Right lobe of liver (tissue), 4 donors: Measurements from ENCODE around the gene GRXCR2.

Experiments used
- CTCF ChIP-seq, 4 donors: fragments of 200-600 bp in 3 of 4; fragments of 450-650 bp in 1 of 4; IDR thresholded peaks; one replicate each; pipeline versions ENCODE4 v1.5.1 to v1.8.0; 2016 to 2022; ENCODE audit warnings: antibody characterized with exemption in 4 of 4, mild to moderate bottlenecking in 2 of 4
- POLR2A ChIP-seq: fragments of 450-650 bp; IDR thresholded peaks from one replicate; pipeline ENCODE4 v1.6.1; 2017; ENCODE audit warnings: antibody characterized with exemption, mild to moderate bottlenecking
- donor health status: DM: no; HTN: no; CAD: no.
- donor health status: DM: no; HTN: no; CAD: no.
- donor health status: DM: no; HTN: yes; CAD: no.

GRCh38 chr5:145846081-145846480 lies 26.7 kb downstream of the GRXCR2 start:
- no peak for TF ChIP-seq POLR2A
- no peak for TF ChIP-seq CTCF (IDR thresholded peaks at IDR 0.05)
